Right lung (tissue), 5 donors: ENCODE measurements around the gene AFF1. TPM values are rescaled to one million over a fixed set of nuclear protein-coding genes. Genes with fewer than 3 reads are reported as not detected.
"Not testable (repeated sequence)": the region's sequence is repeated elsewhere in the genome, so short reads cannot be mapped to it uniquely, and the experiment has no call there.

ENCODE experiments used
- DNase-seq, 2 donors: peaks; one replicate each; pipeline ENCODE4 v3.0.0-alpha.2; 2013
- polyA plus RNA-seq, 5 donors: library from polyadenylated mRNA; unstranded; fragments of 120-200 nt; gene quantifications; one replicate each; pipeline versions ENCODE4 v1.2.1 to v1.2.3, GENCODE V29; 2013; ENCODE audit warnings: inconsistent platforms in 1 of 5, low replicate concordance in 1 of 5; ENCODE audit not compliant: insufficient read length in 5 of 5, insufficient read depth in 1 of 5

The AFF1 gene
- polyA plus RNA-seq, 5 donors, result 30.9 to 47.9 (median 45.1) TPM

DNA sequence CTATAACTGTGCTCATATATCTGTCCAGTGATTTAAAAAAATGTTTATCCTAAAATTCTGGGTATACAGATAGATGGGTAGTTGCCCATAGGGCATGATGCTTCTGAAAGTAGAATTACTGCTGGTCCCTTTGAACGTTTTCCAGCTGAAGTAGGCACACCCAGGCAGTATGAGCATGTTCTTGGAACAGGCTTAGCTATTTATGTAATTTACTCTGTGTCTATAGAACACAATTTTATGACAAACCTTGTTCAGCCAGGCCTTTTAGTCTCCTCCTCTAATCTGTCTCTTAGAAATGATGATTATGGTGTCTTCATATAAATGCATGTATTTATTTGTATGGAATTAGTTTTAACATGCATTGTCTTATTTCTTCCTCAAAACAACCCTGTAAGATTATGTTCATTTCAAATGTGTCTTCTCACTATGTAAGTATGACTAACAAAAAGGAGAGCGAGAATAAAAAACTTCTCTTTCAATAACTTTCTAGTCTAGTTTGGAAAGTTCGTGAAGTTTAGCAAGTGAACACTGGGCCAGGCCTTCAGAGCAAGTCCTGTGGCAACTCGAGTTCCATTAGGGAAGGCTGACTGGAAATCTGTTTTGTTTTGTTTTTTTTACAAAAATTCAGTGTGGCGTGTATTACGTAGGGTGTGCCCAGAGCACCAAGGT lies 142.0 kb downstream of the AFF1 start:
- DNase-seq, result no peak

DNA sequence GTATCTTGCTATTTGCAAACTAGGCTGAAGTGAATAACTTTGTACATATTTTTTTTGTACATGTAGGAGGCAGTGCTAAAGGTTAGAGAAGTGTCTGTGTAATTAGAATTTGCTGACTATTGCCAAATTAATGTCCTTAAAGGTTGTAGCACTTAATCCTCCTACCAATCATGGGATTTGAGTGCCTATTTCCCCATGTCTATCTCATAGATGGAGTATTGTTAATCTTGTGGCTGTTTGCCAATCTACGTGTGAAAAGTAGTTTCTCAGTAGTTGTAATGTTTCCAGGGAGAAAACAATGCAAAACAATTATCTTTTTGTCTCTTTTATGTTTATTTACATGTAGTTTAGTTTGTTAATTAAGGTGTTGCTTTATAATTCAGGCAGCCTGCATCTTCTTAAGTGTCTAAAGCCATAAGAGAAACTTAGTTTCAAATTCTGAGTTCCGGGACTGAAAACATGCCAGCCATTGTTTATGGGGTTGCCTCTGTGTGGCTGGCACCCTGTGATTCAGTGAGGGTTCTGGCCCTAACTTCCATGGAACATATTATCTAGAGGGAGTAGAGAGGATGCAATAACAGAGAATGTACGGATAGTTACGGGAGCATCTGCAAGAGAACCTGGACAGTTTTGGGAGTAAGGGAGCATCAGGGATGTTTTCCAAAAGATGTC lies 143.2 kb downstream of the AFF1 start:
- DNase-seq, result no peak

DNA sequence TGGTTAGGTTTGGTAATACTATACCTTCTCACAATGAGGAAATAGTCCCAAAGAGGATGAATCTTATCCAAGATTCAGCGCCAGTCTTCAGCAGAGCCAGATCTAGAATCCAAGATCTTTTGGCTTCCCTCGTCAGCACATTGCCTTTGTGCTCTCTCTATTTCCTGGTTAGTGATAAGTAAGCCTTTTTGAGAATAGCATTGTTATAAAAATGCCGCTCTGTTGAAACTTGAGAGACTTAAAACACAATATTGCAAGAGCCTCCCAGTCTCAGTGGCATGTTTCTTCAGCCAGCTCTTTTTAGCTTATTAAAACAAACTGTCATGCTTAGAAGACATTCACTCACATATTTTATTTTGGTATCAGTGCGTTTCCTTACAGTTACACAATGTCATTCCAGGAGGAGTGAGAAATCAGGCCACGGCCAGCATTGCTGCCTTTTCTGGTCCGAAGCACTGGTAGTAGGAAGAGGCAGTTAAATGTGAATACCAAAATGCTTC lies 144.2 kb downstream of the AFF1 start:
- DNase-seq, result peak; percentile 69 to 70

DNA sequence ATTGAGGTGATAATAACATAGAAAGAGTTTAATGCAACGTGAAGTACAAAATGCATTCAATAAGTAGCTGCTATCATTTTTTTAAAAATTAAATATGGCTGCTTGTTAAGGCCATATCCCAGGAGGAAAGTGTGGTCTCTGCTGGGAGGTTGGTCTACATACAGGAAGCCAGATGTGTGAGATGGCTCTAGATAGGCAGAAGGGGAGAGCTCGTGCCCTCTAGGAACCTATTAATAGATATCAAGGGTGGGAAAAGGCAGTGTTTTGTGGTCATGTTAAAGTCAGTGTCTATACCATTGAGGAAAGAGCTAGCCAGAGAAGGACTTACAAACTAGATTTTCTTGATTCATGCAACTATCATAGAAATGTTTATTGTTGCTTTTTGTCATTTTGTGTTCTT lies 145.2 kb downstream of the AFF1 start:
- DNase-seq, result no peak

DNA sequence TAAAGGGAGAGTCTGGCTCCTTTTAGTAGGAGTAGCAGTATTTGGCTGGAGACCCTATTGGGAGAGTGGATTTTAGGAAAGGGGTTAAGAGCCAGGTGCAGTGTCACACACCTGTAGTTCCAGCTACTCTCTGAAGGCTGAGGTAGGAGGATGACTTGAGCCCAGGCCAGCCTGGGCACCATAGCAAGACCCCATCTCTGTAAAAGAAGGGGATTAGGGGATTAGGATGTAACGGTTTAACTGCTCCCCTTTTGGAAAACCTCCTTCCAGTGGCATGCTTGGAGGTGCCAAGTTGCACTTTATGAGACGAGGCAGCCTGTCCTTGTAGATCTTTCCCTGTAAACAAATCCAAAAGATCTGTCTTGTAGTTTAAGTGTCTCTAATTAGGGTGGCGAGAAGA lies 145.7 kb downstream of the AFF1 start:
- DNase-seq, result no peak

DNA sequence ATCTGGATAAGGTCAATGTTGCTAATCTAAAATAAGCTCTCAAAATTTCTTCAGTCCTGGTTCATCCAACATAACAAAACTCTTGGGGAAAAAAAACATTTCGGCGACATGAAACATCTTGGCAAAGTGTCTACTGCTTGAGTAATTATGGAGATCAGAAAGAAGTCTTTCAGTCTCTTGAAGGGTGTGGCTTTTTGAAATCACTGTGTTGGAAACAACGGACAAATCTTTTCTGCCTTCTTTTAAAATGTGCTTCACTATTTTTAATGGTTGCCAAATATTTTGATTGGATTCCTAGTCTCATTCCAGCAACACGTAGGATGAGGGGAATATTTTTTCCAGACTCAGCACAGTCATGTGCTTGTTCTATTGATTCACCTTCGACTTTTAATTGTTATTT lies 147.0 kb downstream of the AFF1 start:
- DNase-seq, result no peak

DNA sequence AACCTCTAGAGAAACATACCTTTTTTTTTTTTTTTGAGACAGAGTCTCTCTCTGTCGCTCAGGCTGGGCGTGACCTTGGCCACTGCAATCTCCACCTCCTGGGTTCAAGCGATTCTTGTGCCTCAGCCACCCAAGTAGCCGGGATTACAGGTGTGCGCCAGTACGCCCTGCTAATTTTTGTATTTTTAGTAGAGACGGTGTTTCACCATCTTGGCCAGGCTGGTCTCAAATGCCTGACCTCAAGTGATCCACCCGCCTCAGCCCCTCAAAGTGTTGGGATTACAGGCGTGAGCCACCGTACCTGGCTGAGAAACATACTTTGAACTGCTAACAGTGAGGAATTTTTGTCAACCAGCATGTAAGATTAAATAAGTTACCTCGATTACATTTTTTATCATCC lies 150.9 kb downstream of the AFF1 start:
- DNase-seq, result not testable (repeated sequence)

DNA sequence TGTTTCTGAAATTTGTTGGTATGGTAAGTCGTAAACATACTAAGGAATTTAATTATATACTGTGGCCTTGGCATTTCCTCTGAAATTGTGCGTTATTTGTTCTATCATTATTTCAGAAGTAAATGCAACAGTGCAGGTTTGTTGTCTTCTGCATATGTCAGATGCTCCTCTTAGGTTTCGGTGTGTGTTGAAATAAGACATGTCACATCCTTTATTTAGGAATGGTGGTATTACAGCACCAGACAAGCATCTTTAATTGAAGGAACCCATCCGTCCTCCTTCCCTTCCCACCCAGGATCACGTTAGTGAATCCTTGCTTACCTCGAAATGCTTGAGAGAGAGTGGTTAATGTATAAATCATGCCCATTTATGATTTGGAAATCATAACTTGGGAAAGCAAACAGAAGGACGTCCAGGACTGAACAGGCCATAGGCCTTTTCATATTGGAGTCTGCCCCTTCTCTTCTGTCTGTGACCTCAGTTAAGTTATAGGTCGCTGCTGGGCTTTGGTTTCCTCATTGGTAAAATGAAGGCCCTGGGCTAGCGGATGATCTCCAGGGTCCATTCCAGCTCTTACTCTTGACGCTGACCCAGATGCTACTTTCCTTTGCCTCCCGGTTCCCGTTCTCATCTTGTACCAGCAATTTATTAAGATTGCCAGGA lies 151.5 kb downstream of the AFF1 start:
- no peak for DNase-seq

DNA sequence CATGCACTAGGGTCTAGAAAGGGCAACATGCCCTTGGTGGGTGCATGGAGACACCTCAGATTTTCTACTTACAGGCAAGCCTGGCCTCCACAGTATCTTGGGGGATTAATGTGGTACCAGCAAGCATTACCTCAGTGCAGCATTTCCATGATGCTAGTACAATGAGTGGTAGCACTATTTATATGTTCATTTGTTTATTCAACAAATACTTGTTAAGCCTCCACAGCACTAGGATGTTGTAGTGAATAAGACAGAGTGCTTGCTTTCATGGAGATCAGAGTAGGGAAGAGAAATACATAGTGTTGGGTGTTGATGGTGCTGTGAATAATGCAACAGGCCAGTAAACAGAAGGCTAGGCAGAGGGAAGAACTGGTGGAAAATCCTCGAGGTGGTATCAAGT lies 152.2 kb downstream of the AFF1 start:
- DNase-seq, result no peak

DNA sequence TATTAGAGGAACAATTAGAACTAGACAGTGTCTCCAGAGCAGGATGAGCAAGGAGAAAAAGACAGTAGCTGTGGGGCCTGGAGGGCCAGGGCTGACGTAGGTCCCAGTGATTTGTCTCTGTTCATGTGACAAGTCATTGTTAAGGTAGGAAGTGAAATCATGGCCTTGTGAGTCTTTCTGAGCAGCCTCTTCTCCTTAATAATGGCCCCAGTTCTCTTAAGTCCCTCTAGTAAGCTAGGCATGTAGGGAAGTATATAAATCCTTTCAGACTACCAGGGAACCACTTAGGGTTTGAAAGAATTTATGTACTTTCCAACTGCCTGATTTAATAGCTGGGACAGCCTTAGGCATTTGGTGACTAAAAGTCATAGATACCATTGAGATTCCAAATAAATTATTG lies 152.6 kb downstream of the AFF1 start:
- no peak for DNase-seq

DNA sequence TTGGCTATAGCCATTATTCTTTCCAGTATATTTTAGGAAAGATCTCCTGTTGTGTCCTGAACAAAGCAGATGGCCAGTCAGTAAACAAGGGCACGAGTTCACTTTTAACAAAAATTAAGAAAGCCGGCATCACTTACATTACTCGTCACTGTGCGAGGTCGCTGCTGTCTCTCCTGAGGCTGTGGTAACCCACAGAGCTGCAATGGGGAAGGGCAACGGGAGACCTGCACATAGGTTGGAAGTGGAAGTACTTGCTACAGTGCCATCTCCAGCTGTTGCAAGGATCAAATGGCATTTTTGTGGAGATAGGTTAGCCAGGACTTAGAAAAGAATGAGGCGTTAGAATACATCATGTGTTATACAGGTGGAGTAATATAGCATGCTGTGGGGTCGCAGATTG lies 153.4 kb downstream of the AFF1 start:
- DNase-seq, result no peak

DNA sequence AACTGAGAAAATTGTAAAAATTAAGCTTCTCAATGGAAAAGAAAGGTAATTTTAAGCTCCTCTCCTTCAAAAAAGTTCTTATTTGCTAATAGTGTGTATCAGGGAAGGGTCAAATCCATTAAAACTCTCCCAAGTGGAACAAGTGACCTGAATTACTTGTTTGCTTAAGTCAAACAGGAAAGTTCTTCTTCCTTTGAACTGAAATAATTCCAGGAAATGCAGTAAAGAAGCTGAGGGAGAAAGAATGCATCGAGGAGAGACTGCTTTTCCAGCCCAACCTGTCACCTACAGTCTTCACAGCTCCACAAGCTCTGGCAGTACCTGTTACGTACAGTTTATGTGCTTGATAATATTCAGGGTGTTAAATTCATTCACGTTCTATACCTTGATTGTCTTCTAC lies 154.6 kb downstream of the AFF1 start:
- DNase-seq, result no peak

DNA sequence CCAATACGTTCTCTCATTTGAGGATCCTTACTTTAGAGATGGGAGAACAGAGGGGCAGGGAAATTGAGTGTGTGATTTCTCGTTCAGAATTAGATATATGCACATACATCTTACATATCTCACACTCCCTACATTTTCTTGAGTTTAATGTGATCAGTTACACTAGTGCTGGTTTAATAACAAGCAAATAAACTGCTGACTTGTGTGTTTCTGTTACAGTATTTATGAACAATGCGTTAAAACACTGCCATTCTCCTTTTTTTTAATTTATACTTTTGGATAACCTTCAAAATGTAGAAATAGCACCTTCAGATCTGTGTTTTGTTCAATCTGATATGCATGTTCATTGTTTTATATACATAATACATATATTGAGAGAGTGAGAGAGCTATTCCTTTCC lies 155.5 kb downstream of the AFF1 start:
- no peak for DNase-seq

DNA sequence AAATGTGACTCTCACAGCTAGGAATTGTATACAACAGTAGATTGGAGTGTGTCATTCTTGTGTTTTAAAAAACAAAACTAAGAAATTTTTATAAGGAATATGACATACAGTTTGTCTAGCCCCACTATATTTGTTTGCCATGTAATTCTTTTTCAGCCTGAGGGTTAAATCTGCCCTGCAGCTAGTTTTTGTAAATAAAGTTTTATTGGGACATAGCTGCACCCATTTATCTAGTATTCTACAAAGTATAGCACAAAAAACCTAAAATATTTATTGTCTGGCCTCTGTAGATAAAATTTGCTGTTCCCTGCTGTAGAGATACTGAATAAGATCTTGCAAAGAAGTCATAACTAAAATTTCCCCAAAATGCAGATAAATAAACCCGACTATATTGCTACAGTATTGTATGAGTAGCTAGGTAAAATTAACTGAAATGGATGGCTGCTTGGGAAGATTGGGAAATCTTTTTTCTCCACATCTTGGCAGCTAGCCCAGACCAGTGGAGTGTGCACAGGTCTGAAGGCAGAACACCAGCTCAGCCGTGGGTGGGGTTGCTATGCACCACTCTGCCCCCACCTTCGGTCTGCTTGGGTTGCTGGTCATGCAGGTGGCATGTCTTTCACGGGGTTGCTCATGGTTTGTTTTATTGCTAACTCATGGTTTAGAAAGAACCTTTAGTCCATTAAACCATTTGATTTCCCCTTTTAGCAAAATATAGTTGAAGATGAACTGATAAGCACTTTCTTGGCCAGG lies 157.8 kb downstream of the AFF1 start:
- DNase-seq, result peak; percentile 51

DNA sequence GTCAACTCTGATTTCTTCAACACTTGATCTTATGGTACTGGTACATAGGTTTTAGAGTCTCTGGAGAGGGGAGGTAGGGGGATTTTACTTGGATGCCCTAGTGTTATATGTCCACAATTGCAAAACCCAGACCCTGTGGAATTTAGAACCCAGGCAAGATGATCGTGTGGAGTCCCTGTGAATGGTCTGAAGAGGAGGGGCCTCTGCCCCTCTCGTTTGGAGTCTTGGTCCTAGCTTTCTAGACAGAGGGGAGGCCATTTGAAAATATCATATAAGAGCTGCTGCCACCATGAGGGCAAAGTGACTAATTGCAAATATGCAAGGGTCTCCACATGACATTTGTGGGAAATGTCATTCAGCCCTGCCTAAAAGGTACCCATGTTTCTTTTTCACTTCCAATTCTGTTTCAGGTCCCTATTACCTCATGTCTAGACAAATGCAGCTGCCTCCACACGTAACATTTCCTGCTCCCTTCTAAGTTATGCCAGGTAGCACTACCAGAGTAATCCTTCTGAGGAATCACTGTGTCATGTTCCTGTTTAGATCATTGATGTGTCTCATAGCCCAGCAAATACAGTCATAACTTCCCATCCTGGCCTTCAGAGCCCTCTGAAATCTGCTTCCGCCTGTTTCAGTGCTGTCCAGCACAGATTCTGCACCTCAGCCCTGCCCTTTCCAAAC lies 158.8 kb downstream of the AFF1 start:
- peak in 1 of 2 donors; percentile 56 for DNase-seq

DNA sequence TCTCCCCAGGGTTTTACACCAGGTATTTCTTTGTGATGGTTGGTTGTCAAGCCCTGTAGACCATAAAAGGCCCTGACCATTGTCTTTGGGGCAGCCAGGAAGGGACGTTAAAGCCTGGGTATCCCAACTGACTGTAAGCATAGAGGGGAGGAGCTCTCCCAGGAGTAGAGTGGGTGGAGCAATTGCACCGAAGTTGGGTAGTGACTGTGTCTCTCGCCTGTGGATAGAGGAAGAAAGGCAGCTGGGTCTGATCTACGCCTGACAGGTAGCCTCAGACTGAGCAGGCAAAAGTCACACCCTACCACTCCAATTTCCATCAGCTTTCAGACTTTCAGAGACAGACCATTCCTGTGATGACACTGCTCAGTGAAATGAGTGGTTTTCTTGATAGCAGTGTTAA lies 162.3 kb downstream of the AFF1 start:
- no peak for DNase-seq

DNA sequence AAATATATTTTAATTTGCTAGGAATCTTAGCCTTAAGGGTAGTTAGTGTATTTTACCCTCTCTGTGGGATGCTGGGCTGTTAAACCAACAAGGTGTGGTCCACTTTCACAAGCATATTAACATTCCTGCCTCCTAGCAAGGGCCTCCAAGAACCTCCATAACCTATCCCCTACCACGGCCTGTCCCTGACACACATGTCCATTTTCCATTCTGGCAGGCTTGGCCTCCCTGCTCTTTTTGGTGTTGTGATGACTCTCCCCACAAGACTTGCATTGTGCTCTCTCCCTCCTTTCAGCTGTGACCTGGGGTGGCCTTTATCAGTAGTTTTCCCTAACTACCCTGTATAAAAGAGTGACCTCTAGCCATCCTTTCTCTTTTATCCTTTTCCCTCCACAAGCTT lies 165.4 kb downstream of the AFF1 start:
- DNase-seq, result no peak

DNA sequence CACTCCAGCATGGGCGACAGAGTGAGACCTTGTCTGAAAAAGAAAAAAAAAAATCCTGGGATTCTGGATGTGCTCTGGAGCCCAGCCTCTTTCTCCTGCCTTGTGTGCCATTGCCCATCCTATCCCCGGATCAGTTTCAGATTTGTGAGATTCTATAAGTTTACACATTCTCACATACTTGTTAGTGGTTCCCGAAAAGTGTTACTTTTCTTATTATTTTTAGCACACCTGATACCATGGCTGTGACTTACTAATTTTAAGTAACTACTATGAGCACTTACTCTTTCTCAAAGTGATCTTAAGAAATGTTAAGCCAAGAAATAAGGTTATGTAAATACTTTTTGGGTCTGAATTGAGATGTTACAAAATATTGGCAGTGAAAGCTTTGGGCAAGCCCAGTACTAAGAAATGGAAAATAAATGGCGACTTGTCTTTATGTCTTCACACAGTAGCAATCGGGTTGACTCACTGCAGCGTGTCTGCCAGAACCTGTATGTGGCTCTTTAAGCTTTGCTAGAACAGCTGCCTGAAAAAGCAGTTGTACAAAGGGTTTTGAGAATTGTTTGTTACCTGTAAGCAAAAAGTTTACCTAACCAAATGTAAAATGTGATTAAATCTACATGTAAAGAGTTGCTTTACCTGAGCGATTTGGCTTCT lies 166.9 kb downstream of the AFF1 start:
- DNase-seq, result no peak

DNA sequence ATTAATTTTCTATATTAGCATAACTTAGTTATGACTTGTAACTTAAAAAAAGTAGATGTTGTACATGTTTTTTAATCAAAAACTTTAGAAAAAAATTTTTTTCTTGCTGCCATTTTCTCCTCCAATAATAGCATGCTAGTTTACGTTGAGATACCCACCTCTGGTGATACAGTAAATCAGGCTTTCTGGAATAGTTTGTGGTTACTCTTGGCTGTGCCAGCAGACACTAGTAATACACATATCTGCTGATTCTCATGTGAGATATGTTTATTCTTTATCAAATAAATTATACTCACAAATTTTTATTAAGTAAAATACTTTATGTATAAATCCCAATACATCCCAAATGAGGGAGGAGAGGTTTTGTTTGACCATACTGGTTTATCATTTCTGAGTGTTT lies 168.3 kb downstream of the AFF1 start:
- no peak for DNase-seq

DNA sequence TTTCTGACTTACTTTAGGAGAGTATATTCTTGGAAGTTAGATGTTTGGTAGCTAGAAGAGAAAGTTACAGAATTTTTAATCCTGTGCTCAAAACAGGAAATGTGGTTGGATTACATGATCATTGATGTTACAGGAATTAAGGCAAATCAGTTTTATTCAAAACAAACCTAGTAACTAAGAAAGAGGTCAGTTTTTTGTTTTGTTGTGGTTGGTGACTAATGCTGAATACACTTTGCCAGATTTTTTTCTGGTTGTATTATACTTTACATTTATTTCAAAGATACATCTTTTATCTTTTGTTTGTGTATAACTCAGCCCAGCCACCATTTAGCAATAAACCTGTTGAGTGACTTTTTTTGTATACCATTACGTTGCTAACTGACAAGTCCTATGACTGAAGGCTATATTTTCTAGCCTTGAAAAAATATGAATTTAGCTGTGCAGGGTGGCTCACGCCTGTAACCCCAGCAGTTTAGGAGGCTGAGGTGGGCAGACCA lies 168.9 kb downstream of the AFF1 start:
- no peak for DNase-seq
